H9 (cell line): Measurements from ENCODE around the gene MINDY4. TPM values are rescaled to one million over a fixed set of nuclear protein-coding genes. Genes with fewer than 3 reads are reported as not detected.

Source experiments
- DNase-seq: peaks from one replicate; pipeline ENCODE4 v3.0.0-alpha.2; 2017
- H2AFZ ChIP-seq: one replicate; pipeline ENCODE4 v1.6.1; 2013; ENCODE audit warnings: mild to moderate bottlenecking, low read length, control low read depth, moderate library complexity
- H2AK5ac ChIP-seq: 2 replicates; pipeline ENCODE4 v1.6.1; 2013; ENCODE audit warnings: low read length, control low read depth, mixed read lengths; ENCODE audit not compliant: insufficient read length
- H2BK120ac ChIP-seq: one replicate; pipeline ENCODE4 v1.6.1; 2013; ENCODE audit warnings: low read depth, mild to moderate bottlenecking, low read length, control low read depth, inconsistent platforms; ENCODE audit not compliant: poor library complexity, severe bottlenecking
- H2BK12ac ChIP-seq: 2 replicates; pipeline ENCODE4 v1.6.1; 2013; ENCODE audit warnings: low read length, control low read depth, mixed read lengths, low read depth; ENCODE audit not compliant: insufficient read length
- H2BK15ac ChIP-seq: 2 replicates; pipeline ENCODE4 v1.6.1; 2013; ENCODE audit warnings: low read depth, low read length, control low read depth
- H2BK20ac ChIP-seq: one replicate; pipeline ENCODE4 v1.6.1; 2013; ENCODE audit warnings: low read depth, mild to moderate bottlenecking, low read length, control low read depth, inconsistent platforms; ENCODE audit not compliant: poor library complexity, severe bottlenecking
- H2BK5ac ChIP-seq: 2 replicates; pipeline ENCODE4 v1.6.1; 2013; ENCODE audit warnings: low read length, control low read depth, mixed read lengths; ENCODE audit not compliant: insufficient read length
- H3K14ac ChIP-seq: 2 replicates; pipeline ENCODE4 v1.6.1; 2013; ENCODE audit warnings: low read length, control low read depth; ENCODE audit not compliant: insufficient read depth
- H3K18ac ChIP-seq: 2 replicates; pipeline ENCODE4 v1.6.1; 2013; ENCODE audit warnings: low read depth, mild to moderate bottlenecking, mixed read lengths, low read length, control low read depth; ENCODE audit not compliant: insufficient read length
- H3K23ac ChIP-seq: 2 replicates; pipeline ENCODE4 v1.6.1; 2013; ENCODE audit warnings: low read length, control low read depth, mixed read lengths, low read depth; ENCODE audit not compliant: insufficient read length
- H3K23me2 ChIP-seq: 2 replicates; pipeline ENCODE4 v1.6.1; 2013; ENCODE audit warnings: low read depth, mild to moderate bottlenecking, mixed read lengths, low read length, control low read depth; ENCODE audit not compliant: insufficient read length, poor library complexity, severe bottlenecking
- H3K27ac ChIP-seq: 2 replicates; pipeline ENCODE4 v1.5.1; 2013; ENCODE audit warnings: low read length, control low read depth, mixed read lengths, low read depth; ENCODE audit not compliant: insufficient read length
- H3K27me3 ChIP-seq: 2 replicates; pipeline ENCODE4 v1.6.1; 2013; ENCODE audit warnings: low read length, control low read depth, inconsistent platforms; ENCODE audit not compliant: insufficient read depth
- H3K4ac ChIP-seq: 2 replicates; pipeline ENCODE4 v1.6.1; 2013; ENCODE audit warnings: low read depth, mild to moderate bottlenecking, control low read depth, inconsistent platforms, low read length, moderate library complexity
- H3K4me1 ChIP-seq: 2 replicates; pipeline ENCODE4 v1.6.1; 2013; ENCODE audit warnings: low read length, control low read depth, inconsistent platforms; ENCODE audit not compliant: insufficient read depth
- H3K4me2 ChIP-seq: 2 replicates; pipeline ENCODE4 v1.6.1; 2013; ENCODE audit warnings: low read length, control low read depth, mixed read lengths; ENCODE audit not compliant: insufficient read length, insufficient read depth
- H3K56ac ChIP-seq: 2 replicates; pipeline ENCODE4 v1.6.1; 2013; ENCODE audit warnings: low read depth, mild to moderate bottlenecking, mixed read lengths, low read length, control low read depth; ENCODE audit not compliant: insufficient read length
- H3K79me1 ChIP-seq: 2 replicates; pipeline ENCODE4 v1.6.1; 2013; ENCODE audit warnings: low read depth, mild to moderate bottlenecking, moderate library complexity, low read length, control low read depth, inconsistent platforms; ENCODE audit not compliant: insufficient read depth, poor library complexity, severe bottlenecking
- H3K79me2 ChIP-seq: 2 replicates; pipeline ENCODE4 v1.6.1; 2013; ENCODE audit warnings: low read length, control low read depth, inconsistent platforms; ENCODE audit not compliant: insufficient read depth
- H3K9ac ChIP-seq: 2 replicates; pipeline ENCODE4 v1.6.1; 2013; ENCODE audit warnings: low read length, control low read depth, mixed read lengths; ENCODE audit not compliant: insufficient read length; ENCODE audit errors: extremely low read depth
- H3K9me3 ChIP-seq: one replicate; pipeline ENCODE4 v1.6.1; 2013; ENCODE audit warnings: low read depth, low read length, inconsistent platforms; ENCODE audit not compliant: control insufficient read depth
- H3T11ph ChIP-seq: one replicate; pipeline ENCODE4 v1.6.1; 2013; ENCODE audit warnings: mild to moderate bottlenecking, low read length, control low read depth, inconsistent platforms
- H4K20me1 ChIP-seq: one replicate; pipeline ENCODE4 v1.6.1; 2013; ENCODE audit not compliant: control insufficient read depth, insufficient read length, insufficient read depth
- H4K5ac ChIP-seq: 2 replicates; pipeline ENCODE4 v1.6.1; 2013; ENCODE audit warnings: low read depth, mild to moderate bottlenecking, mixed read lengths, low read length, control low read depth; ENCODE audit not compliant: insufficient read length
- H4K8ac ChIP-seq: replicated peaks from 2 replicates; pipeline ENCODE4 v1.6.1; 2013; ENCODE audit warnings: low read length, control low read depth, mixed read lengths, low read depth; ENCODE audit not compliant: insufficient read length
- H4K91ac ChIP-seq: 2 replicates; pipeline ENCODE4 v1.6.1; 2013; ENCODE audit warnings: low read depth, mild to moderate bottlenecking, moderate library complexity, mixed read lengths, low read length, control low read depth; ENCODE audit not compliant: insufficient read length
- H3K27ac Mint-ChIP-seq, 3 experiments: 2 replicates in 2 of 3; 3 replicates in 1 of 3; pipeline ENCODE4 v1.8.0; 2020 to 2021; ENCODE audit warnings: mixed read lengths in 3 of 3, mild to moderate bottlenecking in 1 of 3, moderate library complexity in 1 of 3
- H3K27me3 Mint-ChIP-seq: 2 replicates; pipeline ENCODE4 v1.8.0; 2021; ENCODE audit warnings: low read depth, mild to moderate bottlenecking, moderate library complexity, mixed read lengths
- H3K36me3 Mint-ChIP-seq, 3 experiments: 2 replicates in 2 of 3; 3 replicates in 1 of 3; pipeline ENCODE4 v1.8.0; 2020 to 2021; ENCODE audit warnings: low read depth in 3 of 3, mixed read lengths in 3 of 3; ENCODE audit not compliant: insufficient read depth in 1 of 3
- H3K4me1 Mint-ChIP-seq, 2 experiments: 2 replicates each; pipeline ENCODE4 v1.8.0; 2020; ENCODE audit warnings: mixed read lengths in 2 of 2
- H3K4me3 Mint-ChIP-seq, 2 experiments: 2 replicates in 1 of 2; 3 replicates in 1 of 2; pipeline ENCODE4 v1.8.0; 2020 to 2021; ENCODE audit warnings: mild to moderate bottlenecking in 2 of 2, mixed read lengths in 2 of 2, moderate library complexity in 1 of 2
- H3K9me3 Mint-ChIP-seq, 2 experiments: 2 replicates in 1 of 2; 3 replicates in 1 of 2; pipeline ENCODE4 v1.8.0; 2020; ENCODE audit warnings: mild to moderate bottlenecking in 2 of 2, mixed read lengths in 2 of 2, moderate library complexity in 1 of 2
- WGBS: extraction: QIAGEN DNeasy Blood & Tissue Kit; methylation state at CpG from one replicate; pipeline ENCODE4 v1.1.7; 2013; ENCODE audit warnings: missing lambda C conversion rate, low lambda C conversion rate, mixed read lengths; ENCODE audit not compliant: insufficient read length; ENCODE audit errors: extremely low coverage; 5-methylcytosine and 5-hydroxymethylcytosine counted together
- total RNA-seq: library from RNA; stranded (reverse); gene quantifications from 2 replicates; pipeline ENCODE4 v1.2.1, GENCODE V29; 2021
- TF ChIP-seq, protein P1 (sequence below): fragments of 200-600 bp; sonication (generic); conservative IDR thresholded peaks from 3 replicates; pipeline ENCODE4 v1.8.0; 2021; ENCODE audit warnings: antibody characterized with exemption, mild to moderate bottlenecking

The MINDY4 gene
- total RNA-seq, 1 experiment from 2014 or later: 3.1 TPM

DNA sequence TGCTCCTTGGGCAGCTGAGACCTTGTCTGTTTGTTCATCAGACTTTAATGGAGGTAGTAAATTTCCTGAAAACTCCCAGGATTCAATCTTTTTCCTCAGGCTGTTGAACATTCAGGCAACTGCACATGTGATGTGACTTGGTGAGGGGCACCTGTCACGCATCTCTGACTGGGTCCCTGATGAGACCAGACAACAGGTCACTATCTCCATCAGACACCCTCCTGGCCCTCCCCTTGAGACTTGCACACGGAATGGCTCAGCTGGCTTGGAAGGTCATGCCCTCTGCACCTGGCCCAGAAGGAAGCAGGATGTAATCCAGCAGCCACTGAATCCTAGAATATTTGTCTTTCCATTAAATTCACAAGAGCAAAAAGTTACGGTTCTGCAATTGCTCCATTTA lies 156.3 kb downstream of the MINDY4 start:
- TF ChIP-seq, protein P1, sequence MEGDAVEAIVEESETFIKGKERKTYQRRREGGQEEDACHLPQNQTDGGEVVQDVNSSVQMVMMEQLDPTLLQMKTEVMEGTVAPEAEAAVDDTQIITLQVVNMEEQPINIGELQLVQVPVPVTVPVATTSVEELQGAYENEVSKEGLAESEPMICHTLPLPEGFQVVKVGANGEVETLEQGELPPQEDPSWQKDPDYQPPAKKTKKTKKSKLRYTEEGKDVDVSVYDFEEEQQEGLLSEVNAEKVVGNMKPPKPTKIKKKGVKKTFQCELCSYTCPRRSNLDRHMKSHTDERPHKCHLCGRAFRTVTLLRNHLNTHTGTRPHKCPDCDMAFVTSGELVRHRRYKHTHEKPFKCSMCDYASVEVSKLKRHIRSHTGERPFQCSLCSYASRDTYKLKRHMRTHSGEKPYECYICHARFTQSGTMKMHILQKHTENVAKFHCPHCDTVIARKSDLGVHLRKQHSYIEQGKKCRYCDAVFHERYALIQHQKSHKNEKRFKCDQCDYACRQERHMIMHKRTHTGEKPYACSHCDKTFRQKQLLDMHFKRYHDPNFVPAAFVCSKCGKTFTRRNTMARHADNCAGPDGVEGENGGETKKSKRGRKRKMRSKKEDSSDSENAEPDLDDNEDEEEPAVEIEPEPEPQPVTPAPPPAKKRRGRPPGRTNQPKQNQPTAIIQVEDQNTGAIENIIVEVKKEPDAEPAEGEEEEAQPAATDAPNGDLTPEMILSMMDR: no peak
- Histone ChIP-seq H2BK20ac (no peak overlapping the region), H4K91ac (no peak overlapping the region), H2BK15ac (no peak overlapping the region), H2BK5ac (no peak overlapping the region), H3K4ac (no peak overlapping the region), H3K27me3 (no peaks in the 10 kb centered on the region), H3K23me2 (no peaks in the 10 kb centered on the region), H3K18ac (no peak overlapping the region), H3K4me2 (no peak overlapping the region), H4K5ac (no peak overlapping the region), H2BK12ac (no peak overlapping the region), H2BK120ac (no peak overlapping the region), H4K8ac (no peak overlapping the region), H3K9me3 (no peaks in the 10 kb centered on the region), H4K20me1 (no peaks in the 10 kb centered on the region), H3K56ac (no peak overlapping the region), H3K79me1 (no peaks in the 10 kb centered on the region), H2AK5ac (no peak overlapping the region), H3T11ph (no peak overlapping the region), H3K23ac (no peak overlapping the region), H3K9ac (no peak overlapping the region), H3K14ac (no peak overlapping the region), H3K27ac (no peak overlapping the region), H3K79me2 (no peaks in the 10 kb centered on the region), H2AFZ (no peak overlapping the region), H3K4me1 (no peaks in the 10 kb centered on the region)
- H3K36me3 Mint-ChIP-seq: no peaks in the 10 kb centered on the region
- H3K9me3 Mint-ChIP-seq: no peaks in the 10 kb centered on the region; a peak in 1 of 5 replicates
- WGBS: no CpG with 5 or more reads among the region's 3 CpGs
- H3K4me3 Mint-ChIP-seq: no peak overlapping the region
- H3K27ac Mint-ChIP-seq: no peak overlapping the region
- peaks cover 0 to 2% of the 10 kb centered on the region in 2 experiments; a peak in 1 of 4 replicates for H3K4me1 Mint-ChIP-seq
- DNase-seq: no peak
- H3K27me3 Mint-ChIP-seq: peaks cover 55% of the 10 kb centered on the region
